K562 (cell line): ENCODE measurements around the gene PRR7. TPM values are rescaled to one million over a fixed set of nuclear protein-coding genes. Genes with fewer than 3 reads are reported as not detected.

Experiments
- ARID1B ChIP-seq: fragments of 450-650 bp; IDR thresholded peaks from 2 replicates; pipeline ENCODE4 v1.6.1; 2016; ENCODE audit warnings: antibody characterized with exemption, mild to moderate bottlenecking, inconsistent platforms
- DACH1 ChIP-seq: fragments of 450-650 bp; IDR thresholded peaks from 2 replicates; pipeline ENCODE4 v1.6.1; 2018; ENCODE audit not compliant: partially characterized antibody
- FOXP4 ChIP-seq: sonication (generic); formaldehyde crosslinking; IDR thresholded peaks from 2 replicates; pipeline ENCODE4 v1.8.0; 2022; ENCODE audit warnings: mild to moderate bottlenecking, missing genetic modification reagents, borderline replicate concordance
- RB1 ChIP-seq: fragments of 450-650 bp; IDR thresholded peaks from 2 replicates; pipeline ENCODE4 v1.6.1; 2017; ENCODE audit warnings: low read depth, mild to moderate bottlenecking
- RBFOX2 ChIP-seq: fragments of 200-400 bp; formaldehyde crosslinking; IDR thresholded peaks from 2 replicates; pipeline ENCODE4 v1.6.1; 2017; ENCODE audit warnings: low read depth, mild to moderate bottlenecking, low read length, moderate library complexity
- ZNF280B ChIP-seq: fragments of 250-450 bp; sonication (Bioruptor Pico); IDR thresholded peaks from 2 replicates; pipeline ENCODE4 v1.5.1; 2021; ENCODE audit warnings: mild to moderate bottlenecking
- ZNF398 ChIP-seq: fragments of 250-450 bp; sonication (Bioruptor Pico); IDR thresholded peaks from 2 replicates; pipeline ENCODE4 v1.8.0; 2021; ENCODE audit warnings: moderate library complexity, mild to moderate bottlenecking, inconsistent platforms
- polyA plus RNA-seq, 8 experiments: library from polyadenylated mRNA; depleted of rRNA in 4 of 8; stranded (reverse) in 5 of 8; unstranded in 3 of 8; fragments of >200 nt; fragmentation: Nextera tagmentation in 2 of 8; fragmentation: Illumina TruSeq in 1 of 8; extraction: Ambion mirVana in 2 of 8; extraction: Trizol in 1 of 8; gene quantifications; 2 replicates each; pipeline versions ENCODE4 v1.2.1 to v1.2.3, GENCODE V29; 2011 to 2014; ENCODE audit warnings: inconsistent platforms in 1 of 8, missing spikeins in 1 of 8
- total RNA-seq, 7 experiments: library from RNA; depleted of rRNA in 6 of 7; stranded (reverse); fragments of >200 nt in 6 of 7; fragmentation: Illumina TruSeq in 2 of 7; extraction: Trizol in 2 of 7; gene quantifications; 2 replicates each; pipeline versions ENCODE4 v1.2.1 to v1.2.3, GENCODE V29; 2011 to 2021; ENCODE audit warnings: low replicate concordance in 1 of 7

Gene PRR7
- total and polyA plus RNA-seq, 9 of the 15 experiments (the other 6 are each of a cell fraction or from before 2014, with no cell fraction given): 0.80 to 11.3 (median 10.4) TPM; not detected in 4

- TF ChIP-seq ZNF398: no peak
- peak; percentile 64 for TF ChIP-seq RBFOX2
- TF ChIP-seq ARID1B: no peak
- TF ChIP-seq FOXP4 (CRISPR knock-in tag): no peak
- TF ChIP-seq RB1: 0 out of 2 replicates have a peak, but pooled peaks have one; percentile 13
- peak; percentile 56 for TF ChIP-seq DACH1
- TF ChIP-seq ZNF280B (CRISPR knock-in tag): no peak
- TF ChIP-seq, all 486 proteins: peak for 33
These were observed 26.1 kb downstream of the PRR7 start (continued) for GRCh38 chr5:177472460-177473442.
